ENCODE measurements around the gene ALCAM. TPM values are rescaled to one million over a fixed set of nuclear protein-coding genes. Genes with fewer than 3 reads are reported as not detected.

ALCAM gene
- total RNA-seq, 1 donor from 2014 or later: 54.4 TPM

- TF ChIP-seq CTCF (IDR thresholded peaks at IDR 0.05) (no peak), EZH2 (IDR thresholded peaks at IDR 0.05) (no peak), EZH2phosphoT487 (IDR thresholded peaks at IDR 0.05) (no peak)
- Histone ChIP-seq H3K4me1 (no peaks in the 10 kb centered on the region), H3K9ac (no peak overlapping the region), H2AFZ (replicated peaks) (no peak overlapping the region), H3K27me3 (no peaks in the 10 kb centered on the region), H3K79me2 (ENCODE audit: low read depth) (peaks cover 4% of the 10 kb centered on the region), H3K4me2 (no peak overlapping the region), H3K4me3 (no peak overlapping the region), H3F3A (ENCODE audit: low read depth) (no peaks in the 10 kb centered on the region), H3K27ac (no peak overlapping the region), H3K9me3 (ENCODE audit: low read depth) (no peaks in the 10 kb centered on the region), H4K20me1 (ENCODE audit: low read depth) (no peaks in the 10 kb centered on the region), H3K36me3 (no peaks in the 10 kb centered on the region)
- no peaks in the 10 kb centered on the region for H3K9me3 Mint-ChIP-seq
- no peak for DNase-seq (ENCODE audit: low spot score)
- H3K27ac Mint-ChIP-seq: no peak overlapping the region
- H3K36me3 Mint-ChIP-seq: no peaks in the 10 kb centered on the region
- peaks cover 2% of the 10 kb centered on the region for H3K4me1 Mint-ChIP-seq
- no peaks in the 10 kb centered on the region for H3K27me3 Mint-ChIP-seq (ENCODE audit: insufficient read depth, low read depth)
- H3K4me3 Mint-ChIP-seq: no peak overlapping the region
These were observed 96.9 kb downstream of the ALCAM start for GRCh38 chr3:105463620-105464019.

GRCh38 chr3:105465251-105465853 lies 98.6 kb downstream of the ALCAM start:
- no peak overlapping the region for H3K27ac Mint-ChIP-seq
- no peaks in the 10 kb centered on the region for H3K27me3 ChIP-seq
- H3K27ac ChIP-seq: no peak overlapping the region
- no peak for DNase-seq (ENCODE audit: low spot score)
- no peak overlapping the region for H2AFZ ChIP-seq (replicated peaks)
- peaks cover 2% of the 10 kb centered on the region for H3K4me1 Mint-ChIP-seq
- H3K9ac ChIP-seq: no peak overlapping the region
- no peaks in the 10 kb centered on the region for H3F3A ChIP-seq (ENCODE audit: low read depth)
- no peaks in the 10 kb centered on the region for H3K4me1 ChIP-seq
- H3K36me3 ChIP-seq: no peaks in the 10 kb centered on the region
- no peak overlapping the region for H3K4me2 ChIP-seq
- no peaks in the 10 kb centered on the region for H3K36me3 Mint-ChIP-seq
- no peak for TF ChIP-seq CTCF (IDR thresholded peaks at IDR 0.05)
- no peak for TF ChIP-seq EZH2phosphoT487 (IDR thresholded peaks at IDR 0.05)
- no peak for TF ChIP-seq EZH2 (IDR thresholded peaks at IDR 0.05)
- no peaks in the 10 kb centered on the region for H4K20me1 ChIP-seq (ENCODE audit: low read depth)
- no peak overlapping the region for H3K4me3 ChIP-seq
- H3K9me3 Mint-ChIP-seq: no peaks in the 10 kb centered on the region
- H3K4me3 Mint-ChIP-seq: no peak overlapping the region
- H3K79me2 ChIP-seq (ENCODE audit: low read depth): peaks cover 4% of the 10 kb centered on the region
- no peaks in the 10 kb centered on the region for H3K9me3 ChIP-seq (ENCODE audit: low read depth)
- H3K27me3 Mint-ChIP-seq (ENCODE audit: insufficient read depth, low read depth): no peaks in the 10 kb centered on the region

- no peak for DNase-seq (ENCODE audit: low spot score)
- TF ChIP-seq EZH2 (IDR thresholded peaks at IDR 0.05): no peak
- no peak for TF ChIP-seq EZH2phosphoT487 (IDR thresholded peaks at IDR 0.05)
- TF ChIP-seq CTCF (IDR thresholded peaks at IDR 0.05): no peak
- Mint-ChIP-seq H3K4me1 (peaks cover 2% of the 10 kb centered on the region), H3K27me3 (ENCODE audit: insufficient read depth, low read depth) (no peaks in the 10 kb centered on the region), H3K4me3 (no peak overlapping the region), H3K27ac (no peak overlapping the region), H3K36me3 (no peaks in the 10 kb centered on the region), H3K9me3 (no peaks in the 10 kb centered on the region)
- no peak overlapping the region for H3K9ac ChIP-seq
- H3K4me1 ChIP-seq: peaks cover 5% of the 10 kb centered on the region
- no peaks in the 10 kb centered on the region for H3F3A ChIP-seq (ENCODE audit: low read depth)
- H3K27me3 ChIP-seq: no peaks in the 10 kb centered on the region
- H2AFZ ChIP-seq (replicated peaks): no peak overlapping the region
- no peaks in the 10 kb centered on the region for H3K9me3 ChIP-seq (ENCODE audit: low read depth)
- no peaks in the 10 kb centered on the region for H4K20me1 ChIP-seq (ENCODE audit: low read depth)
- H3K27ac ChIP-seq: no peak overlapping the region
- no peak overlapping the region for H3K4me3 ChIP-seq
- H3K4me2 ChIP-seq: no peak overlapping the region
- H3K79me2 ChIP-seq (ENCODE audit: low read depth): peaks cover 4% of the 10 kb centered on the region
- H3K36me3 ChIP-seq: no peaks in the 10 kb centered on the region
These were observed 99.4 kb downstream of the ALCAM start for GRCh38 chr3:105466072-105466471.
